ENCODE data around the gene USP54. TPM values are rescaled to one million over a fixed set of nuclear protein-coding genes. Genes with fewer than 3 reads are reported as not detected.

USP54 gene
- total RNA-seq (10 to 100 TPM; 29.0 to 72.7 (median 33.1) TPM), polyA plus RNA-seq (10 to 100 TPM in 1 of 2 donors, 1 to 10 TPM in 1; 8.0 to 27.8 TPM)
- long read RNA-seq, donor 1, partial matches to known transcripts = 8 of 9 reads
- long read RNA-seq, donor 1, other reads (novel, unspliced or antisense) = 1 of 9 reads
- long read RNA-seq, donor 2 = 0 reads
- long read RNA-seq, donor 3, partial matches to known transcripts = 8 of 15 reads
- long read RNA-seq, donor 3, other reads (novel, unspliced or antisense) = 7 of 15 reads

GRCh38 chr10:73590881-73591799 is at the start of gene USP54:
TSS of gene USP54 (minus strand) at chr10:73591342. CDS start at chr10:73575658, 15,684 bp downstream.
- H3K27ac ChIP-seq = no peak within 1 kb of the TSS
- H3K4me1 ChIP-seq (ENCODE audit: insufficient read depth) = peaks cover 4% of the 10 kb centered on the region
- no peaks in the 10 kb centered on the region for H3K36me3 ChIP-seq
- intact Hi-C loops (cut with DNase I) = no loop called here
- WGBS, 3 donors = 7 to 14% (median 13%) methylated on average over 6 of the region's 6 CpGs
- H3K4me3 ChIP-seq = no peak within 1 kb of the TSS
- no peak for TF ChIP-seq EP300 (IDR thresholded peaks at IDR 0.05)
- TF ChIP-seq POLR2A (IDR thresholded peaks at IDR 0.05) = no peak
- no peak for TF ChIP-seq CTCF (IDR thresholded peaks at IDR 0.05)
- no peak for DNase-seq
- no peaks in the 10 kb centered on the region for H3K27me3 ChIP-seq
- no peaks in the 10 kb centered on the region for H3K9me3 ChIP-seq

GRCh38 chr10:73639286-73639685 is 48.1 kb upstream of the USP54 start:
- DNase-seq = no peak
- Histone ChIP-seq H3K4me3 (no peak overlapping the region), H3K36me3 (no peaks in the 10 kb centered on the region), H3K4me1 (ENCODE audit: insufficient read depth) (no peaks in the 10 kb centered on the region), H3K9me3 (no peaks in the 10 kb centered on the region), H3K27ac (no peak overlapping the region), H3K27me3 (no peaks in the 10 kb centered on the region)
- TF ChIP-seq EP300 (IDR thresholded peaks at IDR 0.05) (no peak), CTCF (IDR thresholded peaks at IDR 0.05) (no peak), POLR2A (IDR thresholded peaks at IDR 0.05) (no peak)
- intact Hi-C loops (cut with DNase I) = no loop called here
- WGBS, 3 donors = 76 to 83% (median 79%) methylated on average over 3 of the region's 3 CpGs

GRCh38 chr10:73635781-73636180 is 44.6 kb upstream of the USP54 start:
- Histone ChIP-seq H3K4me3 (no peak overlapping the region), H3K9me3 (no peaks in the 10 kb centered on the region), H3K27me3 (no peaks in the 10 kb centered on the region), H3K4me1 (ENCODE audit: insufficient read depth) (no peaks in the 10 kb centered on the region), H3K36me3 (no peaks in the 10 kb centered on the region), H3K27ac (no peak overlapping the region)
- intact Hi-C loops (cut with DNase I) = no loop called here
- no peak for DNase-seq
- TF ChIP-seq POLR2A (IDR thresholded peaks at IDR 0.05) = no peak
- TF ChIP-seq EP300 (IDR thresholded peaks at IDR 0.05) = no peak
- TF ChIP-seq CTCF (IDR thresholded peaks at IDR 0.05) = no peak
- WGBS, 3 donors = 47 to 65% (median 59%) methylated on average over 1 of the region's 1 CpG

- H3K4me3 ChIP-seq = no peak overlapping the region
- WGBS, 3 donors = 20 to 47% (median 21%) methylated on average over 5 of the region's 5 CpGs
- H3K27ac ChIP-seq = no peak overlapping the region
- H3K4me1 ChIP-seq (ENCODE audit: insufficient read depth) = no peaks in the 10 kb centered on the region
- H3K36me3 ChIP-seq = no peaks in the 10 kb centered on the region
- H3K9me3 ChIP-seq = no peaks in the 10 kb centered on the region
- H3K27me3 ChIP-seq = no peaks in the 10 kb centered on the region
- TF ChIP-seq POLR2A (IDR thresholded peaks at IDR 0.05) (no peak), EP300 (IDR thresholded peaks at IDR 0.05) (no peak), CTCF (IDR thresholded peaks at IDR 0.05) (no peak)
- intact Hi-C loops (cut with DNase I) = loop anchor here in 1 of 4 donors (5.0 kb wide), 1 partner anchor 97 kb away; no protein-coding TSS in a partner anchor
- no peak for DNase-seq
Measured at GRCh38 chr10:73634421-73634820, 43.3 kb upstream of the USP54 start.

Measured in ovary (tissue), 10 donors.